Lower leg skin (tissue), 4 donors: Measurements from ENCODE around the gene SSH3. TPM values are rescaled to one million over a fixed set of nuclear protein-coding genes. Genes with fewer than 3 reads are reported as not detected.

Source experiments
- DNase-seq, 2 donors: peaks; one replicate each; pipeline ENCODE4 v3.0.0-alpha.2; 2019; ENCODE audit warnings: low spot score in 2 of 2
- H3K4me3 ChIP-seq: fragments of 200-600 bp; sonication (generic); 2 replicates; pipeline ENCODE4 v1.5.1; 2017; ENCODE audit warnings: mild to moderate bottlenecking, low read depth; ENCODE audit not compliant: poor library complexity, severe bottlenecking
- POLR2A ChIP-seq, 2 donors: fragments of 450-650 bp; IDR thresholded peaks; one replicate each; pipeline ENCODE4 v1.6.1; 2016 to 2017; ENCODE audit warnings: antibody characterized with exemption in 2 of 2, mild to moderate bottlenecking in 1 of 2, moderate library complexity in 1 of 2
- WGBS, 2 donors: methylation state at CpG; one replicate each; pipeline ENCODE4 v1.1.5; 2018; 5-methylcytosine and 5-hydroxymethylcytosine counted together
- intact Hi-C: fragments of 100-400 bp; cut with DNase I; formaldehyde crosslinking; loops from one replicate; pipeline ENCODE4 v1.15.0; 2023; ENCODE audit warnings: low total_unique reads
- total RNA-seq, 4 donors: library from RNA; depleted of rRNA; stranded (reverse); fragments of >200 nt; gene quantifications; one replicate each; pipeline ENCODE4 v1.1.0, GENCODE V29; 2016
- TF ChIP-seq, protein P1 (sequence below), 3 donors: fragments of 450-650 bp; IDR thresholded peaks; one replicate each; pipeline ENCODE4 v1.5.1; 2016; ENCODE audit warnings: antibody characterized with exemption in 3 of 3, mild to moderate bottlenecking in 3 of 3, moderate library complexity in 2 of 3

Gene SSH3
- total RNA-seq, 4 donors from 2014 or later = 58.6 to 71.0 (median 62.0) TPM

GRCh38 chr11:67337257-67337656 is 33.9 kb downstream of the SSH3 start:
- intact Hi-C loops = no loop called here
- H3K4me3 ChIP-seq = no peak overlapping the region
- 91 to 95% methylated on average over 3 of the region's 3 CpGs for WGBS, 2 donors
- no peak for TF ChIP-seq POLR2A (IDR thresholded peaks at IDR 0.05)
- TF ChIP-seq, protein P1, sequence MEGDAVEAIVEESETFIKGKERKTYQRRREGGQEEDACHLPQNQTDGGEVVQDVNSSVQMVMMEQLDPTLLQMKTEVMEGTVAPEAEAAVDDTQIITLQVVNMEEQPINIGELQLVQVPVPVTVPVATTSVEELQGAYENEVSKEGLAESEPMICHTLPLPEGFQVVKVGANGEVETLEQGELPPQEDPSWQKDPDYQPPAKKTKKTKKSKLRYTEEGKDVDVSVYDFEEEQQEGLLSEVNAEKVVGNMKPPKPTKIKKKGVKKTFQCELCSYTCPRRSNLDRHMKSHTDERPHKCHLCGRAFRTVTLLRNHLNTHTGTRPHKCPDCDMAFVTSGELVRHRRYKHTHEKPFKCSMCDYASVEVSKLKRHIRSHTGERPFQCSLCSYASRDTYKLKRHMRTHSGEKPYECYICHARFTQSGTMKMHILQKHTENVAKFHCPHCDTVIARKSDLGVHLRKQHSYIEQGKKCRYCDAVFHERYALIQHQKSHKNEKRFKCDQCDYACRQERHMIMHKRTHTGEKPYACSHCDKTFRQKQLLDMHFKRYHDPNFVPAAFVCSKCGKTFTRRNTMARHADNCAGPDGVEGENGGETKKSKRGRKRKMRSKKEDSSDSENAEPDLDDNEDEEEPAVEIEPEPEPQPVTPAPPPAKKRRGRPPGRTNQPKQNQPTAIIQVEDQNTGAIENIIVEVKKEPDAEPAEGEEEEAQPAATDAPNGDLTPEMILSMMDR (IDR thresholded peaks at IDR 0.05) = no peak
- no peak for DNase-seq

DNA sequence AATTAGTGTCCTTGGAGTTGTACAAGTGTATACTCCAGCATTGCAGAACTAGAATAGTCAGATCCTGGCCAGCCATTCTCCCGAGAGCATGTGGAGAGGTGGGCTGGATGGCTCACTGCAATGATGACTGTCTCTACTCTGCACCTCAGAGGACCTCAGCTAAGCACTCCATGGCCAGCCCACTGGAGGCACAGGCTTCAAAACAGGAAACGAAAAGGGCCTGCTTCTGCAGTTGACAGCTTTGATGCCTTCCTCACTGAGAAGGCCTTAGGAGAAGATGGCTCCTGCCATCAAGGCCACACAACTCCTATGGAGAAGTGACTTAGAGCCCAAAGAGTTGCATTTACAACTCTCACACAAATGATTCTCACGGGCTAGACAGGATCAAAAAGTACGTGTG is 40.9 kb downstream of the SSH3 start:
- TF ChIP-seq, protein P1 (IDR thresholded peaks at IDR 0.05) = no peak
- TF ChIP-seq POLR2A (IDR thresholded peaks at IDR 0.05) = no peak
- intact Hi-C loops = no loop called here
- H3K4me3 ChIP-seq = no peak overlapping the region
- no peak for DNase-seq
- WGBS, 2 donors = 90 to 93% methylated on average over 4 of the region's 4 CpGs

DNA sequence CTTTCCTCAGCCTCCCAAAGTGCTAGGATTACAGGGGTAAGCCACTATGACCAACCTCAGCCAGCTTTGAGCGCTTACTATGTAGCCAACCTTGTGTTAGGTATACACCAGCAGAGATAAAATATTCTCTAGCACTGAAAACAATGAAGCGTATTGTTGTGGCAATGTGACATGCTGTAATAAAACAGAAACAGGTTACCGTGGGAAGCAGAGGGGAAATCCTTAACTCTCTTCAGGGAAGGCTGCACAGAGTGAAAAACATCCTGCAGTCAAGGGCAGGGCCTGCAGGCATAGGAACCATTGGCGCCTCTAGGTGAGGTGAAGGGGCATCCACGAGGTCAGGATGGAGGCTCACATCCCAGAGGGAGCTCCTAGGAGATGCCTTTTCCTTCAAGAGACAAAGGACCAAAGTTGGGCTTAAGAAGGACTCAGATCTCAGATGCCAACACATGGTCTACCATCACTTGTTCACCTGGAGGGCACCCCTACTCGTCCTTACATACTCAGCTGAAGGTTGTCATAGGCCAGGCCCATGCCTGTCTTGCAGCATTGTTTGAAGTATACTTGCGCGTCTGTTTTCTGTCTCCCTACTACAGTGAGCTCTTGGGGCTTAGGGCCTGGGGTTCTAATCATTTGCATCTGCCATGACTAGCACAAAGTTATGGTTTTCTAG is 42.1 kb downstream of the SSH3 start:
- WGBS, 2 donors = 60 to 69% methylated on average over 8 of the region's 8 CpGs
- TF ChIP-seq, protein P1 (IDR thresholded peaks at IDR 0.05) = no peak
- no peak for TF ChIP-seq POLR2A (IDR thresholded peaks at IDR 0.05)
- H3K4me3 ChIP-seq = no peak overlapping the region
- DNase-seq = no peak
- intact Hi-C loops = no loop called here

DNA sequence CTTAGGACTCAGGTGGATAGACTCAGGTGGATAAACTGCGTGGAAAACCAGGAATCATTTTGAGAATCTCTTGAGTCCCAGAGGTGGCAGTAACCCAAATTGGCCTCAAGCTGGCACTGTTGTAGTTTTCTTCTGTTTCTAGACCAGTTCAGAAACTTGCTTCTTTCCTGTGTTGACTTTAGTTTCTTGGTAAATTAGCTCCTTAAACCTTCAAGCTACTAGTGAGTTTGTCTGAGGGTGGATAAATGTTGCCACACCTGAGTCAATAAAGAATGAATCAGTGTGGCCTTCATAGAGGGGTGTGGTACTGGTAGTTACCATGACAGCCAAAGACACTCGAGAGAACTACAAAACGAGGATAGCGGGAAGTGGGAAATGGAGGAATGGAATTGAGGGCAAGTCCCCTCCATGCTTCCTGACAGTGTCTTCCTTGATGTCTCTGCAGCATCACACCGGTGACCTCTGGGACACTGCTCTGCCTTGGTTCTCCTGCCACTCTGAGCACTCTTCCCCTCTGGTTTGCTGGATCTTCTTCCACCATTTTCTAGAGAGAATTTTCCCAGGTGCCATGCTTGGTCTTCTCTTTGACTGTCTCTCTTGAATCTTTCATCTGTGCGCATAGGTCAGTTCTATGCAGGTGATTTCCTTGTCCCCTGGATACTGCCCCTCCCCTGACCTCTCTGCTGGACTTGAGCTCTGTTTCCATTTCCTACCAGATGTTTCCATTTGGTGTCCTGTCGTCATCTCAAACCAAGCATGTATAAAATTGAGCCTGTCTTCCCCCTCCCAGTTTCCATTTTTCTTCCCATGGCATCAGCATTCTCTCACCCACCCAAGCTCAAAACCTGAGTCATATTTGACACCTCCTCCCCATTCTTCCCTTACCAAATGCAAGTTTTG is 42.8 kb downstream of the SSH3 start:
- TF ChIP-seq, protein P1 (IDR thresholded peaks at IDR 0.05) = no peak
- no peak for TF ChIP-seq POLR2A (IDR thresholded peaks at IDR 0.05)
- WGBS, 2 donors = 49 to 50% methylated on average over 7 of the region's 7 CpGs
- intact Hi-C loops = no loop called here
- DNase-seq = no peak
- H3K4me3 ChIP-seq = no peak overlapping the region

- DNase-seq = no peak
- WGBS, 2 donors = 78 to 81% methylated on average over 11 of the region's 11 CpGs
- intact Hi-C loops = no loop called here
Observed at GRCh38 chr11:67347964-67348749, 44.8 kb downstream of the SSH3 start.

More at GRCh38 chr11:67347964-67348749, 44.8 kb downstream of the SSH3 start:
- TF ChIP-seq, protein P1 (IDR thresholded peaks at IDR 0.05) = no peak
- no peak for TF ChIP-seq POLR2A (IDR thresholded peaks at IDR 0.05)
- no peak overlapping the region for H3K4me3 ChIP-seq
